ENCODE data around the gene GJA3.

- TF ChIP-seq HNF4G (IDR thresholded peaks at IDR 0.05) (no peak), TAF1 (conservative IDR thresholded peaks at IDR 0.05) (no peak), CTCF (IDR thresholded peaks at IDR 0.05; ENCODE audit: low read depth, low read length, missing input control) (no peak), REST (IDR thresholded peaks at IDR 0.05) (no peak), SP1 (IDR thresholded peaks at IDR 0.05) (no peak), YY1 (IDR thresholded peaks at IDR 0.05) (no peak), RXRA (IDR thresholded peaks at IDR 0.05) (no peak), FOXA1 (IDR thresholded peaks at IDR 0.05) (no peak), MAX (IDR thresholded peaks at IDR 0.05) (no peak), EGR1 (IDR thresholded peaks at IDR 0.05; ENCODE audit: low read depth in 2 of 2) (no peak), RAD21 (IDR thresholded peaks at IDR 0.05) (no peak), GABPA (IDR thresholded peaks at IDR 0.05 in 1 of 2, conservative IDR thresholded peaks at IDR 0.05 in 1 of 2) (no peak)
Observed at GRCh38 chr13:20124303-20124702, 36.5 kb downstream of the GJA3 start.
